Measurements from ENCODE around the gene ZNF324. TPM values are rescaled to one million over a fixed set of nuclear protein-coding genes. Genes with fewer than 3 reads are reported as not detected.
A peak's percentile ranks its signal among the peaks of the same experiment; 100 is the strongest.

Gene ZNF324
- total and polyA plus RNA-seq, 2 of the 13 experiments (the other 11 are each of a cell fraction or from before 2014, with no cell fraction given) = 1.1 to 4.7 TPM

GRCh38 chr19:58475714-58476497 is 9.0 kb downstream of the ZNF324 start, which contains the start of gene ZNF446 (continued):
- TF ChIP-seq RXRB (CRISPR knock-in tag; IDR thresholded peaks at IDR 0.05; ENCODE audit: borderline replicate concordance) (peak; percentile 63), ZNF614 (CRISPR knock-in tag; IDR thresholded peaks at IDR 0.05; ENCODE audit: borderline replicate concordance) (no peak), NR0B2 (CRISPR knock-in tag; IDR thresholded peaks at IDR 0.05) (peak; percentile 49; the same call in 1 of the 2 replicates), ZBTB4 (CRISPR knock-in tag; IDR thresholded peaks at IDR 0.05; ENCODE audit: borderline replicate concordance) (peak; percentile 54; the same call in 1 of the 2 replicates), MXI1 (IDR thresholded peaks at IDR 0.05; ENCODE audit: borderline replicate concordance, low read depth, low read length) (peak; percentile 97), ZNF414 (CRISPR knock-in tag; IDR thresholded peaks at IDR 0.05) (peak; percentile 87; the same call in 1 of the 2 replicates), HHEX (CRISPR knock-in tag; IDR thresholded peaks at IDR 0.05) (no peak), ZBTB20 (CRISPR knock-in tag; IDR thresholded peaks at IDR 0.05; ENCODE audit: borderline replicate concordance, low read depth) (no peak), GFI1 (CRISPR knock-in tag; IDR thresholded peaks at IDR 0.05; ENCODE audit: borderline replicate concordance) (0 out of 2 replicates have a peak, but pooled peaks have one; percentile 78), ATF6 (CRISPR knock-in tag; conservative IDR thresholded peaks at IDR 0.05) (0 out of 2 replicates have a peak, but pooled peaks have one; percentile 68), TBX3 (IDR thresholded peaks at IDR 0.05; ENCODE audit: borderline replicate concordance) (peak; percentile 34; the same call in 1 of the 2 replicates), SRF (IDR thresholded peaks at IDR 0.05; ENCODE audit: low read depth, low read length) (no peak), ZNF205 (CRISPR knock-in tag; IDR thresholded peaks at IDR 0.05) (peak; percentile 43), ZNF224 (CRISPR knock-in tag; IDR thresholded peaks at IDR 0.05) (0 out of 2 replicates have a peak, but pooled peaks have one; percentile 71), POLR2G (IDR thresholded peaks at IDR 0.05; ENCODE audit: low read depth, low read length) (peak; percentile 67), PAXIP1 (CRISPR knock-in tag; conservative IDR thresholded peaks at IDR 0.05) (peak; percentile 64; the same call in 1 of the 2 replicates)
